HG03575 (cell line): Measurements from ENCODE around the gene RNASE11.

Source experiments
- ATAC-seq: cut with Tn5 transposase; IDR thresholded peaks from one replicate; pipeline ENCODE4 v1.9.1; 2021; ENCODE audit not compliant: unreplicated experiment, insufficient number of reproducible peaks, low FRiP score; ENCODE audit errors: extremely low read depth

The RNASE11 gene

DNA sequence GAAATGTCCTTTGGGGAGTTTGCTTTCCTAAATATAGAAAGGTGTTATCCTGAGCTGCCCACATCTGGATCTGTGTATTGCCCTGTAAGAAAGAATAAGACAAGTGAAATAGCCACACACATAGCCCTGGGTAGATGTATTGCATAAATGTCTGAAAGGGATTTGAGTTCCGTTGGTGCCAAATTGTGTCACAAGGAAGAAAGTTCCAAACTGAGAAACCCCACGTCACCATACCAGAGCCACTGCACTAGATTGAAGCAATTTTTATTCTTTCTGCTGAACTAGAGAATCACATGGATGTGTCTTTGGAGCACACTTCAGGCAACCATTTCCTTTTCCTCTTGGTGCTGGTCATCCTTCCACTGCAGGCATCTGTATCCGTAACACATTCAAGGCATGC is 32.0 kb downstream of the RNASE11 start:
- no peak for ATAC-seq

DNA sequence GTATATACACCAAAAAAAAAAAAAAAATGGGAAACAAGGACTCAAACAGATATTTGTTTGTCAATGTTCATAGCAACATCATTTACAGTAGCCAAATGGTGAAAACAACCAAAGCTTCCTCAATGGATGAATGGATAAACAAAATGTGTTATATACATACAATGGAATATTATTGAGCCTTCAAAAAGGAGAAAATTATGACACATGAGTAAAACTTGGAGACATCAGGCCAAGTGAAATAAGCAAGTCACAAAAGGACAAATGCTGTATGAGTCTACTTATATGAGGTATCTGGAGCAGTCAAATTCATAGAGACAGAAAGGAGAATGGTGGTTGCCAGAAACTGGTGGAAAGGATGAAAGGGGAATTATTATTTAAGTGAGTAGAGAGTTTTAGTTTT is 34.8 kb downstream of the RNASE11 start:
- no peak for ATAC-seq

DNA sequence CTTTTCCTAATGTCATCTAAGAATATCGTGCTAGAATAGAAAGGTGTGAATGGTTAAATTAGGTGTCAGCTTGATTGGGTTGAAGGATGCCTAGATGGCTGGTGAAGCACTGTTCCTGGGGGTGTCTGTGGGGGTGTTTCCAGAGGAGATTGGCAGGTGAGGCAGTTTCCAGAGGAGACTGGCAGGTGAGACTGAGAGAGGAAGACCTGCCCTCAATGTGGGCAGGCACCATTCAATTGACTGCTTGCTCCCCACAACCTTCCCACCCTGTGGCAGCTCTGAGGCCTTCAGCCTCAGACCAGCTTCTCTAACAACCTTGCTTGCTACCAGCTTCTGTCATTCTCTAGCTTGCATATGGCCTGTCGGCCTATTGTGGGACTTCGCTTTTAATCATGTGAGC is 36.2 kb downstream of the RNASE11 start:
- ATAC-seq: no peak

- no peak for ATAC-seq
These were observed 36.9 kb downstream of the RNASE11 start for GRCh38 chr14:20550926-20551325.

- ATAC-seq: no peak
These were observed 39.2 kb downstream of the RNASE11 start for GRCh38 chr14:20548414-20549158.

- ATAC-seq: no peak
These were observed 40.9 kb downstream of the RNASE11 start for GRCh38 chr14:20546877-20547276.

GRCh38 chr14:20539906-20540305 is 47.9 kb downstream of the RNASE11 start:
- ATAC-seq: no peak
